ENCODE data around the gene DNAH3. TPM values are rescaled to one million over a fixed set of nuclear protein-coding genes. Genes with fewer than 3 reads are reported as not detected.
"Not testable (repeated sequence)": the region's sequence is repeated elsewhere in the genome, so short reads cannot be mapped to it uniquely, and the experiment has no call there.

The DNAH3 gene
- total and polyA plus RNA-seq, 9 donors, result 0.11 to 0.52 (median 0.22) TPM; not detected in 1

- Histone ChIP-seq H3K4me1 (ENCODE audit: control insufficient read depth, insufficient read depth, low read length) (no peaks in the 10 kb centered on the region), H3K4me3 (ENCODE audit: low read length) (no peak overlapping the region), H3K9me3 (replicated peaks; ENCODE audit: control insufficient read depth, low read depth, low read length) (no peaks in the 10 kb centered on the region), H3K36me3 (ENCODE audit: control insufficient read depth, insufficient read depth, low read length) (no peaks in the 10 kb centered on the region), H3K27ac (ENCODE audit: low read length) (no peak overlapping the region), H3K27me3 (ENCODE audit: control insufficient read depth, insufficient read depth, low read length) (no peaks in the 10 kb centered on the region)
- peak; percentile 17 for DNase-seq
- WGBS (ENCODE audit: insufficient coverage), result 40% methylated on average over 1 of the region's 1 CpG
Observed at GRCh38 chr16:21097151-21097550, 53.5 kb downstream of the DNAH3 start.

- DNase-seq; H3K27ac ChIP-seq (ENCODE audit: low read length); H3K27me3 ChIP-seq (ENCODE audit: control insufficient read depth, insufficient read depth, low read length); H3K36me3 ChIP-seq (ENCODE audit: control insufficient read depth, insufficient read depth, low read length); H3K9me3 ChIP-seq (replicated peaks; ENCODE audit: control insufficient read depth, low read depth, low read length); H3K4me3 ChIP-seq (ENCODE audit: low read length); H3K4me1 ChIP-seq (ENCODE audit: control insufficient read depth, insufficient read depth, low read length): not testable (repeated sequence)
- WGBS (ENCODE audit: insufficient coverage), result 60% methylated on average over 1 of the region's 2 CpGs
Observed at GRCh38 chr16:21094719-21095118, 55.9 kb downstream of the DNAH3 start.

- Histone ChIP-seq H3K9me3 (replicated peaks; ENCODE audit: control insufficient read depth, low read depth, low read length) (no peaks in the 10 kb centered on the region), H3K36me3 (ENCODE audit: control insufficient read depth, insufficient read depth, low read length) (no peaks in the 10 kb centered on the region), H3K4me1 (ENCODE audit: control insufficient read depth, insufficient read depth, low read length) (no peaks in the 10 kb centered on the region), H3K4me3 (ENCODE audit: low read length) (no peak overlapping the region), H3K27me3 (ENCODE audit: control insufficient read depth, insufficient read depth, low read length) (no peaks in the 10 kb centered on the region), H3K27ac (ENCODE audit: low read length) (no peak overlapping the region)
- WGBS (ENCODE audit: insufficient coverage), result no CpG with 5 or more reads among the region's 2 CpGs
- DNase-seq, result no peak
Observed at GRCh38 chr16:21092951-21093350, 57.7 kb downstream of the DNAH3 start.

GRCh38 chr16:21088646-21089538 lies 61.8 kb downstream of the DNAH3 start:
- Histone ChIP-seq H3K9me3 (replicated peaks; ENCODE audit: control insufficient read depth, low read depth, low read length) (no peaks in the 10 kb centered on the region), H3K27ac (ENCODE audit: low read length) (no peak overlapping the region), H3K4me1 (ENCODE audit: control insufficient read depth, insufficient read depth, low read length) (no peaks in the 10 kb centered on the region), H3K36me3 (ENCODE audit: control insufficient read depth, insufficient read depth, low read length) (no peaks in the 10 kb centered on the region), H3K27me3 (ENCODE audit: control insufficient read depth, insufficient read depth, low read length) (no peaks in the 10 kb centered on the region), H3K4me3 (ENCODE audit: low read length) (no peak overlapping the region)
- WGBS (ENCODE audit: insufficient coverage), result 100% methylated on average over 1 of the region's 3 CpGs
- no peak for DNase-seq

- Histone ChIP-seq H3K27ac (ENCODE audit: low read length) (no peak overlapping the region), H3K4me3 (ENCODE audit: low read length) (no peak overlapping the region), H3K4me1 (ENCODE audit: control insufficient read depth, insufficient read depth, low read length) (no peaks in the 10 kb centered on the region), H3K9me3 (replicated peaks; ENCODE audit: control insufficient read depth, low read depth, low read length) (no peaks in the 10 kb centered on the region), H3K27me3 (ENCODE audit: control insufficient read depth, insufficient read depth, low read length) (no peaks in the 10 kb centered on the region), H3K36me3 (ENCODE audit: control insufficient read depth, insufficient read depth, low read length) (no peaks in the 10 kb centered on the region)
- DNase-seq, result no peak
- no CpG with 5 or more reads among the region's 3 CpGs for WGBS (ENCODE audit: insufficient coverage)
Observed at GRCh38 chr16:21088143-21088542, 62.5 kb downstream of the DNAH3 start.

- Histone ChIP-seq H3K4me1 (ENCODE audit: control insufficient read depth, insufficient read depth, low read length) (no peaks in the 10 kb centered on the region), H3K4me3 (ENCODE audit: low read length) (no peak overlapping the region), H3K27me3 (ENCODE audit: control insufficient read depth, insufficient read depth, low read length) (no peaks in the 10 kb centered on the region), H3K9me3 (replicated peaks; ENCODE audit: control insufficient read depth, low read depth, low read length) (no peaks in the 10 kb centered on the region), H3K36me3 (ENCODE audit: control insufficient read depth, insufficient read depth, low read length) (no peaks in the 10 kb centered on the region), H3K27ac (ENCODE audit: low read length) (no peak overlapping the region)
- no peak for DNase-seq
- WGBS (ENCODE audit: insufficient coverage), result 92% methylated on average over 11 of the region's 12 CpGs
Observed at GRCh38 chr16:21084631-21085225, 65.9 kb downstream of the DNAH3 start.

- H3K27me3 ChIP-seq (ENCODE audit: control insufficient read depth, insufficient read depth, low read length), result no peaks in the 10 kb centered on the region
- peak; percentile 46 for DNase-seq
- no peaks in the 10 kb centered on the region for H3K4me1 ChIP-seq (ENCODE audit: control insufficient read depth, insufficient read depth, low read length)
- no peaks in the 10 kb centered on the region for H3K36me3 ChIP-seq (ENCODE audit: control insufficient read depth, insufficient read depth, low read length)
- WGBS (ENCODE audit: insufficient coverage), result 18% methylated on average over 5 of the region's 6 CpGs
- no peak overlapping the region for H3K4me3 ChIP-seq (ENCODE audit: low read length)
- H3K9me3 ChIP-seq (replicated peaks; ENCODE audit: control insufficient read depth, low read depth, low read length), result no peaks in the 10 kb centered on the region
- no peak overlapping the region for H3K27ac ChIP-seq (ENCODE audit: low read length)
Observed at GRCh38 chr16:21083729-21084268, 66.8 kb downstream of the DNAH3 start.

GRCh38 chr16:21081329-21081728 lies 69.3 kb downstream of the DNAH3 start:
- H3K27me3 ChIP-seq (ENCODE audit: control insufficient read depth, insufficient read depth, low read length), result no peaks in the 10 kb centered on the region
- no peaks in the 10 kb centered on the region for H3K4me1 ChIP-seq (ENCODE audit: control insufficient read depth, insufficient read depth, low read length)
- no peak overlapping the region for H3K4me3 ChIP-seq (ENCODE audit: low read length)
- no peak for DNase-seq
- no peaks in the 10 kb centered on the region for H3K36me3 ChIP-seq (ENCODE audit: control insufficient read depth, insufficient read depth, low read length)
- no peaks in the 10 kb centered on the region for H3K9me3 ChIP-seq (replicated peaks; ENCODE audit: control insufficient read depth, low read depth, low read length)
- WGBS (ENCODE audit: insufficient coverage), result 21% methylated on average over 3 of the region's 8 CpGs
- no peak overlapping the region for H3K27ac ChIP-seq (ENCODE audit: low read length)

GRCh38 chr16:21078563-21078962 lies 72.1 kb downstream of the DNAH3 start:
- H3K4me3 ChIP-seq (ENCODE audit: low read length), result no peak overlapping the region
- H3K27me3 ChIP-seq (ENCODE audit: control insufficient read depth, insufficient read depth, low read length), result no peaks in the 10 kb centered on the region
- DNase-seq, result no peak
- H3K9me3 ChIP-seq (replicated peaks; ENCODE audit: control insufficient read depth, low read depth, low read length), result no peaks in the 10 kb centered on the region
- no peaks in the 10 kb centered on the region for H3K36me3 ChIP-seq (ENCODE audit: control insufficient read depth, insufficient read depth, low read length)
- H3K27ac ChIP-seq (ENCODE audit: low read length), result no peak overlapping the region
- H3K4me1 ChIP-seq (ENCODE audit: control insufficient read depth, insufficient read depth, low read length), result no peaks in the 10 kb centered on the region

GRCh38 chr16:21076186-21076883 lies 74.3 kb downstream of the DNAH3 start:
- no peaks in the 10 kb centered on the region for H3K4me1 ChIP-seq (ENCODE audit: control insufficient read depth, insufficient read depth, low read length)
- 50% methylated on average over 1 of the region's 3 CpGs for WGBS (ENCODE audit: insufficient coverage)
- no peak for DNase-seq
- no peaks in the 10 kb centered on the region for H3K36me3 ChIP-seq (ENCODE audit: control insufficient read depth, insufficient read depth, low read length)
- no peak overlapping the region for H3K4me3 ChIP-seq (ENCODE audit: low read length)
- no peaks in the 10 kb centered on the region for H3K9me3 ChIP-seq (replicated peaks; ENCODE audit: control insufficient read depth, low read depth, low read length)
- no peak overlapping the region for H3K27ac ChIP-seq (ENCODE audit: low read length)
- no peaks in the 10 kb centered on the region for H3K27me3 ChIP-seq (ENCODE audit: control insufficient read depth, insufficient read depth, low read length)
